Motor neuron (in vitro differentiated cells): ENCODE measurements around the gene GPSM3. TPM values are rescaled to one million over a fixed set of nuclear protein-coding genes. Genes with fewer than 3 reads are reported as not detected.

Experiments used
- ATAC-seq, 8 experiments: fragments of 200-7000 bp; cut with Tn5 transposase; replicated peaks in 6 of 8; 2 replicates each; pipeline ENCODE4 v1.8.0; 2021; ENCODE audit warnings: mild to moderate bottlenecking in 8 of 8, moderate library complexity in 8 of 8
- H3K27ac ChIP-seq, 2 donors: fragments of 250-450 bp; sonication (Bioruptor Pico); 2 replicates each; pipeline ENCODE4 v1.9.0; 2021; ENCODE audit warnings: antibody characterized with exemption in 2 of 2, mild to moderate bottlenecking in 2 of 2, moderate library complexity in 1 of 2
- H3K4me1 ChIP-seq, 2 donors: fragments of 250-450 bp; sonication (Bioruptor Pico); replicated peaks in 1 of 2; 2 replicates each; pipeline ENCODE4 v1.6.1; 2021; ENCODE audit warnings: antibody characterized with exemption in 2 of 2, mild to moderate bottlenecking in 2 of 2, moderate library complexity in 1 of 2
- H3K4me3 ChIP-seq, 5 donors: fragments of 250-450 bp; sonication (Bioruptor Pico); 2 replicates each; pipeline ENCODE4 v1.9.0; 2021; ENCODE audit warnings: antibody characterized with exemption in 5 of 5, mild to moderate bottlenecking in 5 of 5, moderate library complexity in 4 of 5
- WGBS, 10 experiments: fragments of 450-650 bp; shearing (Covaris generic); methylation state at CpG; one replicate each; pipeline ENCODE4 v1.0.0; 2022; 5-methylcytosine and 5-hydroxymethylcytosine counted together
- in situ Hi-C, 9 experiments: fragments of 400-800 bp; cut with MboI; loops; one replicate each; pipeline ENCODE4 v1.15.0; 2021; ENCODE audit warnings: low sequenced_read_pairs in 9 of 9, low pct_unique_long_range_greater_than_20kb in 2 of 9; ENCODE audit not compliant: unreplicated experiment in 9 of 9
- total RNA-seq, 8 experiments: library from RNA; unstranded; fragments of 300-600 nt; gene quantifications; 2 replicates each; pipeline versions ENCODE4 v1.2.3 to v1.2.4, GENCODE V29; 2022

The GPSM3 gene
- total RNA-seq, 8 experiments from 2014 or later, result 0.60 to 7.7 (median 1.4) TPM

DNA sequence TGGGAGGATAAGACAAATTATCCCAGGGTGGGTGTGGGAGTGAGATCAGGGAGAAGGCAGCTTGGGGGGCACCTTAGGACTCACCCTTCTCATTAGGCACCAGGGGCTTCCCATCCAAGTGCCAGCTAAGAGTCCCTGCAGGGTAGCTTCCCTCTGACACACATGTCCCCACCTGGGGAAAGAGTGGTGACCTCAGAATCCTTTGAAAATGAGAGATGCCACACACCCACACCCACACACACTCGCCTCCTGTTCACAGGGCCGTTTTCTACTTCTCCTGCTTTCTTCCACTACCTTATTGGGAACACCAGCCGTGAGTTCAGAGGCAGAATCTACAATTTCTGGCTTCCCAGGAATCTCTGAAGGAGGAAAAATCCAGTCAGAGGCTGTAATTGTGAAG lies 9.4 kb downstream of the GPSM3 start:
- no peak overlapping the region for H3K4me3 ChIP-seq
- peaks cover 15 to 31% of the 10 kb centered on the region in 2 donors for H3K4me1 ChIP-seq
- ATAC-seq, result no peak
- no peak overlapping the region for H3K27ac ChIP-seq
- in situ Hi-C loops, result loop anchor here in 1 of 9 experiments (25.0 kb wide), 1 partner anchor 646 kb away; the partner anchor contains the start of genes ATP6V1G2, DDX39B, MCCD1 and NFKBIL1
- WGBS, 10 experiments, result 80 to 100% (median 82%) methylated on average over 1 to 2 of the region's 3 CpGs; no CpG with 5 or more reads in 7 of the 10 experiments

DNA sequence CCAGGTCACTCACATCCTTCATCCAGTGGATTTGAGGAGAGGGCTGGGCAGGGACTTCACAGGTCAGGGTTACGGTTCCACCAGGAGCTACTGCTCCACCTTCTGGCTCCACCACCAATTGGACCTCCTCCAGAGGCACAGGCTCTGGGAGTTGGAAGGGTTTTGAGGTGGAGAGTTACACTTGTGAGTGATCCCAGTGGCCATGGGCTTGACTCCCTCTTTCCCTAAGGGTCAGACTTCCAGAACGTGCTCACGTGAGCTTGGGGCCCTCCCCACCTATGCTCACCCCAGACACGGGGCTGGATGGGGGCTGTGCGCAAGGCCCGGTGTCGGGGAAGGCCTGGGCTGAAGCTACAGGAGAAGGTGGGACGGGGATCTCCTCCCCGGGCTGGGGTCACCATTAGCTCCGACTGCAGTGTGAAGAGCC lies 9.9 kb downstream of the GPSM3 start:
- WGBS, 10 experiments, result 40 to 100% (median 87%) methylated on average over 1 to 6 of the region's 10 CpGs; no CpG with 5 or more reads in 5 of the 10 experiments
- Histone ChIP-seq H3K4me1 (peaks cover 14 to 28% of the 10 kb centered on the region in 2 donors), H3K27ac (no peak overlapping the region), H3K4me3 (no peak overlapping the region)
- in situ Hi-C loops, result loop anchor here in 1 of 9 experiments (25.0 kb wide), 1 partner anchor 645 kb away; the partner anchor contains the start of genes ATP6V1G2, DDX39B, MCCD1 and NFKBIL1
- ATAC-seq, result no peak

DNA sequence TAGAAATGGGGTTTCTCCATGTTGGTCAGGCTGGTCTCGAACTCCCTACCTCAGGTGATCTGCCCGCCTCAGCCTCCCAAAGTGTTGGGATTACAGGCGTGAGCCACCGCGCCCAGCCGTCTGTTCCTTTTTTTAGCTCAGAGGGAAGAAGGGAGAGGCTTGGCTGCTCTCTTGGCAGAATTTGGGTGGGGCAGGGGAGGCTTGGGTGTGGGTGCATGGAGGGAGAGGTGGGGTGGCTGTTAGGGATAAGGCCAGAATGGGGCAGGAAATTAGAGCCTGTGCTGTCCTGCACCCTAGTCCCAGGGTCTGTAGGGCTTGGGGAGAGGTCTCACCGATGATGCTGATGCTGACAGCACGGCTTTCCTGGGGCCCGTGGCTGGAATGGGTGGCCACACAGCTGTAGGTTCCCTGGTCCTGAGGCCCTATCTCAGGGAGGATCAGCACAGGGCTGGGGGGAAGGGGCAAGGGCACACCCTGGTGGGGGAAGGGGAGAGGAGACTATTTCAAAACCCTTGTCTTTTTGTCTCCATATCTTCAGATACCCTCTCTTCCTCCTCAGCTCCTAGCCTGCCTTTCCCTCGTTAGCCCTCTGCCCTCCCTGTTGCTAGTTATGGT lies 10.4 kb downstream of the GPSM3 start:
- Histone ChIP-seq H3K27ac (no peak overlapping the region), H3K4me1 (peaks cover 14 to 28% of the 10 kb centered on the region in 2 donors), H3K4me3 (no peak overlapping the region)
- in situ Hi-C loops, result loop anchor here in 1 of 9 experiments (25.0 kb wide), 1 partner anchor 645 kb away; the partner anchor contains the start of genes ATP6V1G2, DDX39B, MCCD1 and NFKBIL1
- WGBS, 10 experiments, result 30 to 100% (median 71%) methylated on average over 1 to 2 of the region's 10 CpGs; no CpG with 5 or more reads in 6 of the 10 experiments
- peak in 1 of 8 experiments; percentile 0 for ATAC-seq

DNA sequence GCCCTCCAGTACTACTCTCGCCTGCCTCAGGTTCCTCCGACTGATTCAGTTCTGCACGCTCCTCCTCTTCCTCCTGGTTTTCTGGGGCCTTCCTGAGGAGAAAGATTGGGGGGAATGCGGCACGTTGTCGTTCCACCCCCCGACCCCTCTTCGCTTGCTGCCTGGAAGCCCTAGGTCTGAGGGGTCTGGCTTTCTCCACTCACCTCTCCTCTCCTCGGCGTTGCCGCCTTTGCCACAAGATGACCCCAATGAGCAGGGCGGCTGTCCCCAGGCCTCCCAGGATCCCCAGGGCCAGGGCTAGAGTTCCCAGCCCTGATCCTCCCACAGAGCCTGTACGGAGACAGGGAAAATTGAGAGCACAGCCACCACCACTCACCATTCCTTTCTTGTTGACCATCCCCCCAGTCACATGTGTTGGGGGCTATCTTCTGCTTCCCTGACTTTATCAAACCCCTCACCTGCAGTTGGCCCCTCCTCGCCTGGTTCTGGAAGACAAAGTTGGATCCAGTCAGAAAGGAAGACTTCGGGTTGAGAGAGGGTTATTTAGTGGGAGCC lies 11.2 kb downstream of the GPSM3 start:
- in situ Hi-C loops, result loop anchor here in 1 of 9 experiments (25.0 kb wide), 1 partner anchor 644 kb away; the partner anchor contains the start of genes ATP6V1G2, DDX39B, MCCD1 and NFKBIL1
- ATAC-seq, result no peak
- no peak overlapping the region for H3K27ac ChIP-seq
- peaks cover 14 to 24% of the 10 kb centered on the region in 2 donors for H3K4me1 ChIP-seq
- 86 to 100% (median 92%) methylated on average over 2 to 11 of the region's 15 CpGs; no CpG with 5 or more reads in 2 of the 10 experiments for WGBS, 10 experiments
- H3K4me3 ChIP-seq, result no peak overlapping the region

DNA sequence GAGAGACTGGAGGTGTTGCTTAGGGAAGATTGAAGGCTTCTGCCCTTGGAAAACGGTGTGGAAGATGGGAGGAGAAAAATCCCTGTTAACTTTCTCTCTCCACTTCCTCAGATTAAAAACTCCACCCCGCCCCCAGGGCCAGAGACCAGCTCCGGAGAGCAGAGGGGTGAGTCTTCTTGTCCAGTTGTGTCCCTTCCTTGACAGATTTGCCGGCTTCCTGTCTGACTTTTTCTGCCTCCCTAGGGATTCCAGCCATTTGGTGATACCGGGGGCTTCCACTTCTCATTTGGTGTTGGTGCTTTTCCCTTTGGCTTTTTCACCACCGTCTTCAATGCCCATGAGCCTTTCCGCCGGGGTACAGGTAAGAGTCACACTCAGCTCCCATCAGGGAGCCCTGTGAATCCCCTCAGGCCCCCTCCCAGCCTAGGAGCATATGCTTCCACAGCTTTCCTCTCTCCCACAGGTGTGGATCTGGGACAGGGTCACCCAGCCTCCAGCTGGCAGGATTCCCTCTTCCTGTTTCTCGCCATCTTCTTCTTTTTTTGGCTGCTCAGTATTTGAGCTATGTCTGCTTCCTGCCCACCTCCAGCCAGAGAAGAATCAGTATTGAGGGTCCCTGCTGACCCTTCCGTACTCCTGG lies 12.6 kb downstream of the GPSM3 start:
- Histone ChIP-seq H3K4me1 (peaks cover 10 to 17% of the 10 kb centered on the region in 2 donors), H3K4me3 (no peak overlapping the region), H3K27ac (no peak overlapping the region)
- WGBS, 10 experiments, result 68 to 100% (median 100%) methylated on average over 1 to 7 of the region's 10 CpGs; no CpG with 5 or more reads in 3 of the 10 experiments
- no peak for ATAC-seq
- in situ Hi-C loops, result loop anchor here in 1 of 9 experiments (25.0 kb wide), 1 partner anchor 643 kb away; the partner anchor contains the start of genes ATP6V1G2, DDX39B, MCCD1 and NFKBIL1

DNA sequence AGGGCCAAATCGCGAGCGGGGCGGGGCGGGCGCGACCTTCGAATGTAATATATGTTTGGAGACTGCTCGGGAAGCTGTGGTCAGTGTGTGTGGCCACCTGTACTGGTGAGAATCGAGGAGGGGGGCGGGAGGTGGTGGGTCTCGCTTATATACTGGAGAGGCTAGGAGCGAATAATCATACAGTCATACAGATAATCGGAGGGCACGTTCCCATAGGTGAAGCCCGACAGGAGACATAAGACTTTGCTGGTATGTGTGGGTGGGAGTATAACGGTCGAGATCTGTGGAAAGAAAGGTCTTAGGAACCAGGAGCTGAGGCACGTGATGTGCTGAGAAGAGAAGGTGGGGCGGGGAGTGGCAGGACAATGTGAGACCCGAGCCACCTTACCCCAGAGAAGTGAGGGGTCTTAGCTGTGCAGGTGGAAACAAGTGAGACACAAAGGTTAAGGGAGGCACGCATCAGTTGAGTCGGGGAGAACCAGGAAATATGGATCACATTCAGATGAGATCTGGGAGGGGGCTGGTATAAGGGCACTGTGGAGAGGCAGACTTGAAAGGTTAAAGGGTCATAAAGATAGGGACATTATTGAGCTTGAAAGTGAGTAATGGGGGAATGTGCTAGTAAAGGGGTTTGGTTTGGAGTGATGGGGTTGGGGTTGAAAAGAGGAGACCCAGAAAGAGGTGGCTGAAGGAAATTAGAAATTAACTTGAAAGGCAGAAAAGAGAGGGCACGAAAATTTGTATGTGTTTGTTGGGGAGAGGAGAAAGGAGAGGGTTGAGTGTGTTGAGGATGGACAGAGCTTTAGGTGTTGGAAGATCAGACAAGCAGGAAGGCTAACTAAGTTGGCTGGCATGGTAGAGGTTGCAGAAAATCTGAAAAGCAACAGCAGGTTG lies 13.6 kb downstream of the GPSM3 start:
- Histone ChIP-seq H3K4me1 (peaks cover 11 to 12% of the 10 kb centered on the region in 2 donors), H3K4me3 (peak overlapping the region; percentile 85 to 99 (median 97)), H3K27ac (peak overlapping the region; percentile 82 to 94)
- in situ Hi-C loops, result loop anchor here in 1 of 9 experiments (25.0 kb wide), 1 partner anchor 641 kb away; the partner anchor contains the start of genes ATP6V1G2, DDX39B, MCCD1 and NFKBIL1
- no peak for ATAC-seq
- 0 to 67% (median 9%) methylated on average over 1 to 10 of the region's 24 CpGs; no CpG with 5 or more reads in 1 of the 10 experiments for WGBS, 10 experiments

DNA sequence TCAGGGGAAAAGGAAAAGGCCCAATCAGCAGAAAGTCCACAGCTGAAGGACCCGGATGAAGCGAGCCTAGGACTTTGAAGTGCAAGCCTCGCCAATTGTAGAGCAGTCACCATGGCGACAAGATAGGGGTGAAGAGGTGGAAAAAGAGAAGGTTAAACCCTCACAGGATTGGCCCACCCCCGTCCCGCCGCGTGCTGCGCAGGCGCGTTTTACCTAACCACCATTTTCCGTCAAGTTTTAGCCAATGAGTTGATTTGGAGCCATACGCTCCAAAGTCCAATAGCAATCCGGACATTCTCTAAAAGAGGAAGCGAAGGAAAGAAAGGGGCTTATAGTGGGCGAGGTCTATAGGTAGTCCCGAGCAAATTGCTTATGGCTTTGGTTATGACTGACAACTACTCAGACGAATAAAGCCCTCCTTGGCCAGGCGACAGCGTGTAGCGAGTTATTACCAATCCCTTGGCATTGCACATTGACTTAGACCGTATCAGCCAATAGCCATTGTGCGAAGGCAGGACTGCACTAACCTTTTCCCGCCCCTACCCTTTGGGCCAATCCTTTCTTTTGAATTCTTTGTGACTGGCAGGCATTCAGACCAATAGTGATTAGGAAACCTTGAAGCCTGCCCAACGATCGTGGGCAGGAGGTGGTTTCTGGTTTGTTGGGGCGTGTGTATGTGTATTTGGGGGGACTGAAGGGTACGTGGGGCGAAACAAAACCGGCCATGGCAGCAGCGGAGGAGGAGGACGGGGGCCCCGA lies 14.5 kb downstream of the GPSM3 start, which contains the start of gene RNF5:
Gene RNF5 (plus strand): TSS at position 618 of the 759 bp plus-strand sequence. CDS start 107 bp downstream, at position 725.
- Histone ChIP-seq H3K27ac (peak within 1 kb of the TSS; percentile 90 to 94), H3K4me1 (peaks cover 11 to 12% of the 10 kb centered on the region in 2 donors), H3K4me3 (peak within 1 kb of the TSS; percentile 85 to 99 (median 97))
- in situ Hi-C loops, result loop anchor here in 1 of 9 experiments (25.0 kb wide), 1 partner anchor 641 kb away; the partner anchor contains the start of genes ATP6V1G2, DDX39B, MCCD1 and NFKBIL1
- ATAC-seq, result peak; percentile 75 to 87 (median 83)
- WGBS, 10 experiments, result 0 to 2% (median 0%) methylated on average over 1 to 20 of the region's 33 CpGs; no CpG with 5 or more reads in 3 of the 10 experiments

DNA sequence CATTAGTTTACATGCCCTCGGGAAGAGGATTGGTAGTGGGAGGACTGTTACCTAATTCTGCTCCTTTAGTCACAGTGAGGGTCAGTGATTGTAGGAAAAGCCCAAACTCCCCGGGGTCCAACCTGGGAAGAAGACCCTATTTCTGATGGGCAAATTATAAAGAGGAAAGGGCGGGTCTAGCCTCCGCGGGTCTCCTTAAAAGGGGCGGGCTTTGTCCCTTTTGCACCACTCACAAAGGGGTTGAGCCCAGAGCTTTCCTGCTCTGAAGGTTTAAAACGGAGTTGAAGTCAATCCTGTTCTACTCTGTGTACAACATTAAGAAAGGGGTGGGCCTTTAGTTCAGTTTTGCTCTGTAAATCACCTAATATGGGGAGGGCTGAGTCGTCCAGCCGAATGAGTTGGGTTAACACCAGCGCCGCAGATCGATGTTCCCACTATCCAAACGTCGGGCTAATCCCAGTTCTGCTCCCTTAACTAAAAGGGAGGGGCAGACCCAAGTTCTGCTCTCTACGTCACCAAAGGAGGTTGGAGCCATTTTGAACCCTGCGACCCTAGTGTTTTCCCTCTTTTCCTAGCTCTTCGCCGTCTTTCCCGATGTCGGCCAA lies 15.2 kb downstream of the GPSM3 start:
- peak overlapping the region; percentile 90 to 94 for H3K27ac ChIP-seq
- peak; percentile 2 to 16 (median 8) for ATAC-seq
- 0 to 15% (median 0%) methylated on average over 2 to 20 of the region's 20 CpGs; no CpG with 5 or more reads in 2 of the 10 experiments for WGBS, 10 experiments
- H3K4me1 ChIP-seq, result peaks cover 11 to 12% of the 10 kb centered on the region in 2 donors
- peak overlapping the region; percentile 85 to 99 (median 97) for H3K4me3 ChIP-seq
- in situ Hi-C loops, result loop anchor here in 1 of 9 experiments (25.0 kb wide), 1 partner anchor 640 kb away; the partner anchor contains the start of genes ATP6V1G2, DDX39B, MCCD1 and NFKBIL1

DNA sequence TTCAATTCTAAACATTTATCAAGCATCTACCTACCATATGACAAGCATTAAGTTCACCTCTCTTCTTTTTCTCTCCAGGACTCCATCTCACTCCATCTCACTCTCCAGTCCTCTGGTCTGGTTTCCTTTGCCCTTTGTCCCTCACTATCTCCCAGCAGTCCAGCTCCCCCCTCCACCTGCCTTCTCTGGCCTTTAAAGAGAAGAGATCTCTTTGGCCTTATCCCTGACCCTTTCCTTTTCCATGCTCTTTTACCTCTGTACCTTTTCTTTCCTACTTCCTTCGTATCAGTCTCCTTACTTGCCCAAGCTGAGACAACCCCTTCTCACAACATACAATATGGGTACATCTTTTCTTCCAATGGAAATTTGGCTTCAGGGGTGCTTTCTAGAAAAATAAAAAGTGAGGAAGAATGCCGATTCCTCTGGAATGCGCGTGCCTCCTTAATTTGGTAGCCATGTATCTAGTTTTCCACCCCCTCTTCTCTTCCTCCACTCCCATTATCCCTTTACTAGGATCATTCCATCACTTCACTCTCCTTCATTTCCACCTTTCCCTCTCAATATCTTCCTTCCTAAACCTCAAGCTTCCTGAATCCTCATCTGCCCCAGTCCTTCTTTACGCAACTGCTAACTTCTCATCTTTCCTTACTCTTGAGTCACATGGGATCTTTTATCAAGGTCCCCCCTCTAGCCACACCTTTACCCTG lies 15.8 kb downstream of the GPSM3 start:
- H3K4me3 ChIP-seq, result peak overlapping the region; percentile 85 to 99 (median 97)
- ATAC-seq, result no peak
- in situ Hi-C loops, result loop anchor here in 1 of 9 experiments (25.0 kb wide), 1 partner anchor 639 kb away; the partner anchor contains the start of genes ATP6V1G2, DDX39B, MCCD1 and NFKBIL1
- 0 to 30% (median 11%) methylated on average over 1 to 5 of the region's 5 CpGs for WGBS, 10 experiments
- H3K27ac ChIP-seq, result peak overlapping the region; percentile 90 to 94
- H3K4me1 ChIP-seq, result peaks cover 11 to 12% of the 10 kb centered on the region in 2 donors
